ENCODE measurements around the gene EVI5L.
"Not testable (repeated sequence)": the region's sequence is repeated elsewhere in the genome, so short reads cannot be mapped to it uniquely, and the experiment has no call there.

GRCh38 chr19:7893362-7894101, 63.5 kb downstream of the EVI5L start:
- not testable (repeated sequence) for TF ChIP-seq CTCF (IDR thresholded peaks at IDR 0.05); TCF7L2 (IDR thresholded peaks at IDR 0.05; ENCODE audit: low read depth, low read length); REST (IDR thresholded peaks at IDR 0.05; ENCODE audit: insufficient read depth in 1 of 2, low read depth in 2 of 2, low read length in 1 of 2); POLR2AphosphoS5 (IDR thresholded peaks at IDR 0.05; ENCODE audit: low read depth, low read length)

All from Panc1 (cell line).